Astrocyte (in vitro differentiated cells and primary cell): Measurements from ENCODE around the gene HIPK2. TPM values are rescaled to one million over a fixed set of nuclear protein-coding genes. Genes with fewer than 3 reads are reported as not detected.

Experiments used
- DNase-seq: peaks from one replicate; pipeline ENCODE4 v3.0.0-alpha.2; 2010; ENCODE audit warnings: low read depth
- FAIRE-seq: peaks from 2 replicates; lab custom pipeline; 2011; peaks lifted over from hg19 to GRCh38; lab: Jason Lieb, UNC
- H2AFZ ChIP-seq: 2 replicates; pipeline ENCODE4 v1.6.0; 2012; ENCODE audit warnings: low read depth, low read length, inconsistent platforms
- H3K27ac ChIP-seq: 2 replicates; pipeline ENCODE4 v1.5.1; 2011; ENCODE audit warnings: low read depth, low read length, inconsistent platforms
- H3K27me3 ChIP-seq: 2 replicates; pipeline ENCODE4 v1.6.0; 2011; ENCODE audit warnings: low read length, inconsistent platforms; ENCODE audit not compliant: insufficient read depth
- H3K36me3 ChIP-seq: 2 replicates; pipeline ENCODE4 v1.5.1; 2011; ENCODE audit warnings: low read length, inconsistent platforms; ENCODE audit not compliant: insufficient read depth
- H3K4me1 ChIP-seq: 2 replicates; pipeline ENCODE4 v1.5.1; 2011; ENCODE audit warnings: low read length, inconsistent platforms; ENCODE audit not compliant: insufficient read depth
- H3K4me2 ChIP-seq: 2 replicates; pipeline ENCODE4 v1.6.0; 2012; ENCODE audit warnings: low read length, inconsistent platforms
- H3K4me3 ChIP-seq: 2 replicates; pipeline ENCODE4 v1.5.1; 2011; ENCODE audit warnings: low read depth, mild to moderate bottlenecking, low read length, inconsistent platforms; ENCODE audit not compliant: insufficient read depth
- H3K79me2 ChIP-seq: 2 replicates; pipeline ENCODE4 v1.6.0; 2012; ENCODE audit warnings: mild to moderate bottlenecking, low read length, inconsistent platforms; ENCODE audit not compliant: insufficient read depth
- H3K9ac ChIP-seq: 2 replicates; pipeline ENCODE4 v1.6.0; 2012; ENCODE audit warnings: mild to moderate bottlenecking, low read length, inconsistent platforms
- H3K9me3 ChIP-seq: 2 replicates; pipeline ENCODE4 v1.5.1; 2012; ENCODE audit warnings: low read depth, mild to moderate bottlenecking, low read length, inconsistent platforms; ENCODE audit not compliant: insufficient read depth
- H4K20me1 ChIP-seq: 2 replicates; pipeline ENCODE4 v1.6.0; 2012; ENCODE audit warnings: low read length, inconsistent platforms; ENCODE audit not compliant: insufficient read depth
- H3K27ac Mint-ChIP-seq: one replicate; pipeline ENCODE4 v1.8.0; 2021; ENCODE audit warnings: mild to moderate bottlenecking, mixed read lengths; ENCODE audit not compliant: unreplicated experiment
- H3K27me3 Mint-ChIP-seq: one replicate; pipeline ENCODE4 v1.8.0; 2021; ENCODE audit warnings: low read depth, mixed read lengths; ENCODE audit not compliant: unreplicated experiment
- H3K36me3 Mint-ChIP-seq: one replicate; pipeline ENCODE4 v1.8.0; 2021; ENCODE audit warnings: low read depth, mixed read lengths; ENCODE audit not compliant: unreplicated experiment
- H3K4me1 Mint-ChIP-seq: one replicate; pipeline ENCODE4 v1.8.0; 2021; ENCODE audit warnings: low read depth, mixed read lengths; ENCODE audit not compliant: unreplicated experiment
- H3K4me3 Mint-ChIP-seq: one replicate; pipeline ENCODE4 v1.8.0; 2021; ENCODE audit warnings: mild to moderate bottlenecking, moderate library complexity, mixed read lengths; ENCODE audit not compliant: unreplicated experiment
- H3K9me3 Mint-ChIP-seq: one replicate; pipeline ENCODE4 v1.8.0; 2021; ENCODE audit warnings: mild to moderate bottlenecking, mixed read lengths; ENCODE audit not compliant: unreplicated experiment
- EZH2 ChIP-seq: IDR thresholded peaks from 2 replicates; pipeline ENCODE4 v1.6.1; 2012; ENCODE audit warnings: mild to moderate bottlenecking, low read length, inconsistent platforms; ENCODE audit not compliant: insufficient read depth
- total RNA-seq: library from RNA; stranded (reverse); gene quantifications from 2 replicates; pipeline ENCODE4 v1.2.1, GENCODE V29; 2021
- TF ChIP-seq, protein P1 (sequence below): IDR thresholded peaks from 2 replicates; pipeline ENCODE4 v1.5.1; 2011; ENCODE audit warnings: low read depth, mild to moderate bottlenecking, inconsistent platforms, low read length, moderate library complexity; ENCODE audit not compliant: insufficient read depth

HIPK2 gene
- total RNA-seq, 1 donor from 2014 or later = 35.8 TPM

DNA sequence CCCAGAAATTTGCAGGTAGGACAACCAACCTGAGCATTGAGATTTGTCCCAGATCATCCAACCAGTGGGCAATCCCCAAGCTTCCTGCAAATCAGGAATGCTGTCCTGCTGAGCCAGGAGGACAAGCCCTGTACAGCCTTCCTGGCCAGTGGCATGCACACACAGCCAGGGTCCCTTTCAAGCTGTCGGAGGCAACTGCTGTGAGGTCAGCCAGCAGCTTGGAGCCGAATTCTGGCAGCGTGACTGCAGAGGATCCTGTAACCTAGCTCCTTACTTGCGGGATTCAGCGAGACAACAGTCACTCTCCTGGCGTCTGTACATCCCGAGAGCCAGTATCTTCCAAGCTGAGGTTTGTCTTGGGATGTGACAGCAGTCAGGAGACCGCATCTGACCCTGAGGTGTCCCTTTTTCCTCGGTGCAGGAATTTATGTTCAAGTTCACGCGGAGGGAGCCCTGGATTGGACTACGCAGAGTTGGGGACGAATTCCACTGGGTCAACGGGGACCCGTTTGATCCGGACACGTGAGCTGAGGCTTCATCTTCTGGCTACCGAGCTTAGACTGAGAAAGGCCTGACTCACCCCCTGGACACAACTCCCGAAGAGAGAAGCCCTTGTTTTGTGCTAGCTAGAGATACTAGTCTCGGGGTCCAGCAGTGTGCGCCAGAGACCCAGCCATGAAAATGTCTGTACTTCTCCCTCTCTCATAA lies 236.0 kb downstream of the HIPK2 start:
- Histone ChIP-seq H3K79me2 (no peaks in the 10 kb centered on the region), H4K20me1 (no peaks in the 10 kb centered on the region), H3K27me3 (peaks cover 7% of the 10 kb centered on the region), H3K9me3 (no peaks in the 10 kb centered on the region), H3K9ac (no peak overlapping the region), H2AFZ (no peak overlapping the region), H3K4me1 (no peaks in the 10 kb centered on the region), H3K27ac (no peak overlapping the region), H3K4me2 (no peak overlapping the region), H3K36me3 (no peaks in the 10 kb centered on the region), H3K4me3 (no peak overlapping the region)
- no peak for TF ChIP-seq EZH2
- TF ChIP-seq, protein P1, sequence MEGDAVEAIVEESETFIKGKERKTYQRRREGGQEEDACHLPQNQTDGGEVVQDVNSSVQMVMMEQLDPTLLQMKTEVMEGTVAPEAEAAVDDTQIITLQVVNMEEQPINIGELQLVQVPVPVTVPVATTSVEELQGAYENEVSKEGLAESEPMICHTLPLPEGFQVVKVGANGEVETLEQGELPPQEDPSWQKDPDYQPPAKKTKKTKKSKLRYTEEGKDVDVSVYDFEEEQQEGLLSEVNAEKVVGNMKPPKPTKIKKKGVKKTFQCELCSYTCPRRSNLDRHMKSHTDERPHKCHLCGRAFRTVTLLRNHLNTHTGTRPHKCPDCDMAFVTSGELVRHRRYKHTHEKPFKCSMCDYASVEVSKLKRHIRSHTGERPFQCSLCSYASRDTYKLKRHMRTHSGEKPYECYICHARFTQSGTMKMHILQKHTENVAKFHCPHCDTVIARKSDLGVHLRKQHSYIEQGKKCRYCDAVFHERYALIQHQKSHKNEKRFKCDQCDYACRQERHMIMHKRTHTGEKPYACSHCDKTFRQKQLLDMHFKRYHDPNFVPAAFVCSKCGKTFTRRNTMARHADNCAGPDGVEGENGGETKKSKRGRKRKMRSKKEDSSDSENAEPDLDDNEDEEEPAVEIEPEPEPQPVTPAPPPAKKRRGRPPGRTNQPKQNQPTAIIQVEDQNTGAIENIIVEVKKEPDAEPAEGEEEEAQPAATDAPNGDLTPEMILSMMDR = no peak
- peaks cover 40% of the 10 kb centered on the region for H3K27me3 Mint-ChIP-seq
- H3K4me3 Mint-ChIP-seq = no peak overlapping the region
- no peak for DNase-seq
- peaks cover 4% of the 10 kb centered on the region for H3K4me1 Mint-ChIP-seq
- H3K27ac Mint-ChIP-seq = no peak overlapping the region
- peaks cover 3% of the 10 kb centered on the region for H3K9me3 Mint-ChIP-seq
- no peaks in the 10 kb centered on the region for H3K36me3 Mint-ChIP-seq
- no peak for FAIRE-seq

DNA sequence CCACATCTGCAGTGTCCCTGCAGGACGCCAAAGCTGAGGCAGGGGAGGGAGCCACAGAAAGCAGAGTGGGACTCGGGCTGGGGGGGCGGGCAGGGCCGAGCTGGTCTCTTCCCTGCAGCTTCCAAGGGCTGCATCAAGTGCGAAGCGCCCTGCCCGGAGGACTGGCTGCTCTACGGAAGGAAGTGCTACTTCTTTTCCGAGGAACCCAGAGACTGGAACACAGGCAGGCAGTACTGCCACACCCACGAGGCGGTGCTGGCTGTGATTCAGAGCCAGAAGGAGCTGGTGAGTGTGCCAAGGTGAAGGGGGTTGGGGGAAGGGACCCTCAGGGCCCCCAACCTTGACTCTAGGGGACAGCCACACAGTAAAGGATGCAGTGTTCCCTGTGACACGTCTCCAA lies 237.6 kb downstream of the HIPK2 start:
- Histone ChIP-seq H3K4me2 (no peak overlapping the region), H3K27ac (no peak overlapping the region), H3K9ac (no peak overlapping the region), H2AFZ (no peak overlapping the region), H3K79me2 (no peaks in the 10 kb centered on the region), H3K9me3 (no peaks in the 10 kb centered on the region), H4K20me1 (no peaks in the 10 kb centered on the region), H3K36me3 (no peaks in the 10 kb centered on the region), H3K27me3 (peaks cover 7% of the 10 kb centered on the region), H3K4me3 (no peak overlapping the region), H3K4me1 (no peaks in the 10 kb centered on the region)
- no peak overlapping the region for H3K4me3 Mint-ChIP-seq
- no peak overlapping the region for H3K27ac Mint-ChIP-seq
- H3K4me1 Mint-ChIP-seq = peaks cover 4% of the 10 kb centered on the region
- peaks cover 3% of the 10 kb centered on the region for H3K9me3 Mint-ChIP-seq
- TF ChIP-seq, protein P1 = no peak
- no peak for TF ChIP-seq EZH2
- peaks cover 38% of the 10 kb centered on the region for H3K27me3 Mint-ChIP-seq
- no peaks in the 10 kb centered on the region for H3K36me3 Mint-ChIP-seq
- DNase-seq (no peak), FAIRE-seq (no peak)

DNA sequence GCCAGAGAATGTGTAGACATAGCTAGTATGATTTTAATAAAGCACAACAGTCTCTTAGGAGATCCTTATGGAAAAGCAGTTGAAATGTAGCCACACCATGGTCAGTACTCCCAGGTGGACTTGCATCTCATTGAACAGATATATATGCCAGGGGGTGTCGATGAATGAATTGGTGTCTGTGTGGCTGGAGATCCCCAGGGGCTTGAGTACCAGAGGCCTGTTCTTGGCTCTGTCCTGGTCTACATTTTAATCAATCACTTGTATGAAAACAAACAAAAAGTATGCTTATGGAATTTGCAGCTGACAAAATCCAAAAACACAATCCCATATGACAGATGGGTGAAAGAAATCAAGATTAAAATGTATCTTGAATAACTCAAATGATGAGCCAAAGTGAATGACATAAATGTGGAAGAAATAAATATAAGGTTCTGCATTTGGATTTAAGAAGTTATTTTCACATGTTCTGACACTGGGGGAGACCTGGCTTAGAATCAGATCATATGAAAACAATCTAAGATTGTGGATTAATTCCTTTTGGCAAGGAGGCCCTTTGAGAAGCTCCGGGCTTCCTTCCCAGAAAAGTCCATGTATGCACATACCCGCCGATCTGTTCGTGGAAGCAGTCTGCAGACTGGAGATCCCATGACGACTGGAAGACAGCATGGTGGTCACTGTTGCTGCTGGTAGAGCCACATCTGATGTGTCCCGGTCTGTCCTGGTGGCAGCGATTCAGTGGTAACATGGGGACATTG lies 238.7 kb downstream of the HIPK2 start:
- H3K4me1 ChIP-seq = no peaks in the 10 kb centered on the region
- Mint-ChIP-seq H3K36me3 (no peaks in the 10 kb centered on the region), H3K27me3 (peaks cover 42% of the 10 kb centered on the region), H3K4me3 (no peak overlapping the region), H3K27ac (no peak overlapping the region), H3K9me3 (peaks cover 3% of the 10 kb centered on the region), H3K4me1 (peaks cover 4% of the 10 kb centered on the region)
- peaks cover 11% of the 10 kb centered on the region for H3K27me3 ChIP-seq
- H3K79me2 ChIP-seq = no peaks in the 10 kb centered on the region
- no peaks in the 10 kb centered on the region for H3K36me3 ChIP-seq
- DNase-seq (no peak), FAIRE-seq (no peak)
- no peak overlapping the region for H3K27ac ChIP-seq
- no peak overlapping the region for H3K9ac ChIP-seq
- TF ChIP-seq, protein P1 = no peak
- TF ChIP-seq EZH2 = no peak
- no peaks in the 10 kb centered on the region for H3K9me3 ChIP-seq
- no peak overlapping the region for H2AFZ ChIP-seq
- no peaks in the 10 kb centered on the region for H4K20me1 ChIP-seq
- no peak overlapping the region for H3K4me2 ChIP-seq
- no peak overlapping the region for H3K4me3 ChIP-seq
